HEK293 (cell line): ENCODE data around the gene MARCHF7.

Experiments used
- GLI2 ChIP-seq: fragments of 450-650 bp; formaldehyde crosslinking; IDR thresholded peaks from 2 replicates; pipeline ENCODE4; 2017; ENCODE audit warnings: missing biosample characterization, missing genetic modification characterization, low read depth, borderline replicate concordance
- GLI4 ChIP-seq: fragments of 450-650 bp; formaldehyde crosslinking; IDR thresholded peaks from 2 replicates; pipeline ENCODE4 v1.5.1; 2016; ENCODE audit warnings: missing biosample characterization, missing genetic modification characterization
- GLIS2 ChIP-seq: fragments of 450-650 bp; formaldehyde crosslinking; IDR thresholded peaks from 2 replicates; pipeline ENCODE4 v1.5.1; 2016; ENCODE audit warnings: missing biosample characterization, missing genetic modification characterization
- INSM2 ChIP-seq: fragments of 450-650 bp; formaldehyde crosslinking; IDR thresholded peaks from 2 replicates; pipeline ENCODE4 v1.5.1; 2016; ENCODE audit warnings: missing biosample characterization, missing genetic modification characterization
- KLF16 ChIP-seq: fragments of 450-650 bp; formaldehyde crosslinking; IDR thresholded peaks from 2 replicates; pipeline ENCODE4 v1.5.1; 2017; ENCODE audit warnings: missing biosample characterization, missing genetic modification characterization
- KLF17 ChIP-seq: fragments of 450-650 bp; formaldehyde crosslinking; IDR thresholded peaks from 2 replicates; pipeline ENCODE4 v1.5.1; 2016; ENCODE audit warnings: missing biosample characterization, missing genetic modification characterization
- KLF8 ChIP-seq: fragments of 450-650 bp; formaldehyde crosslinking; IDR thresholded peaks from 2 replicates; pipeline ENCODE4 v1.5.1; 2016; ENCODE audit warnings: missing biosample characterization, missing genetic modification characterization
- PRDM10 ChIP-seq: fragments of 450-650 bp; formaldehyde crosslinking; IDR thresholded peaks from 2 replicates; pipeline ENCODE4 v1.5.1; 2016; ENCODE audit warnings: missing biosample characterization, missing genetic modification characterization
- TCF7L2 ChIP-seq: IDR thresholded peaks from 2 replicates; pipeline ENCODE4 v1.6.1; 2011; ENCODE audit warnings: low read depth, mild to moderate bottlenecking, inconsistent platforms, low read length, moderate library complexity, borderline replicate concordance
- TSHZ1 ChIP-seq: fragments of 450-650 bp; formaldehyde crosslinking; IDR thresholded peaks from 2 replicates; pipeline ENCODE4 v1.5.1; 2016; ENCODE audit warnings: missing biosample characterization, missing genetic modification characterization, borderline replicate concordance
- YY2 ChIP-seq: fragments of 450-650 bp; formaldehyde crosslinking; IDR thresholded peaks from 2 replicates; pipeline ENCODE4 v1.5.1; 2016; ENCODE audit warnings: missing biosample characterization, missing genetic modification characterization
- ZBTB11 ChIP-seq: fragments of 450-650 bp; formaldehyde crosslinking; conservative IDR thresholded peaks from 2 replicates; pipeline ENCODE4 v1.5.1; 2016; ENCODE audit warnings: low read depth, missing biosample characterization, missing genetic modification characterization
- ZBTB6 ChIP-seq: fragments of 450-650 bp; formaldehyde crosslinking; IDR thresholded peaks from 2 replicates; pipeline ENCODE4 v1.5.1; 2017; ENCODE audit warnings: missing biosample characterization, missing genetic modification characterization
- ZNF214 ChIP-seq: fragments of 450-650 bp; formaldehyde crosslinking; IDR thresholded peaks from 2 replicates; pipeline ENCODE4 v1.5.1; 2017; ENCODE audit warnings: missing biosample characterization, mild to moderate bottlenecking, missing genetic modification characterization, borderline replicate concordance
- ZNF624 ChIP-seq: fragments of 450-650 bp; formaldehyde crosslinking; IDR thresholded peaks from 2 replicates; pipeline ENCODE4 v1.5.1; 2017; ENCODE audit warnings: missing biosample characterization, missing genetic modification characterization
- ZNF768 ChIP-seq: fragments of 450-650 bp; formaldehyde crosslinking; IDR thresholded peaks from 2 replicates; pipeline ENCODE4 v1.5.1; 2018; ENCODE audit warnings: missing biosample characterization, mild to moderate bottlenecking, missing genetic modification characterization
- ZNF785 ChIP-seq: fragments of 450-650 bp; formaldehyde crosslinking; IDR thresholded peaks from 2 replicates; pipeline ENCODE4 v1.5.1; 2016; ENCODE audit warnings: missing biosample characterization, missing genetic modification characterization
- ZSCAN4 ChIP-seq: fragments of 450-650 bp; formaldehyde crosslinking; IDR thresholded peaks from 2 replicates; pipeline ENCODE4 v1.5.1; 2017; ENCODE audit warnings: missing biosample characterization, missing genetic modification characterization
- ZSCAN5A ChIP-seq: fragments of 450-650 bp; formaldehyde crosslinking; IDR thresholded peaks from 2 replicates; pipeline ENCODE4 v1.5.1; 2016; ENCODE audit warnings: missing biosample characterization, missing genetic modification characterization

The MARCHF7 gene

GRCh38 chr2:159712143-159712928, at the start of gene MARCHF7 (continued):
- TF ChIP-seq KLF8 (tag by site-specific recombination) (peak; percentile 89), ZNF768 (tag by site-specific recombination) (no peak), YY2 (tag by site-specific recombination) (peak; percentile 62), GLI2 (tag by site-specific recombination) (no peak), ZSCAN5A (tag by site-specific recombination) (peak; percentile 87), KLF16 (tag by site-specific recombination) (peak; percentile 93), KLF17 (tag by site-specific recombination) (peak; percentile 82), GLI4 (tag by site-specific recombination) (peak; percentile 67; the same call in 1 of the 2 replicates), INSM2 (tag by site-specific recombination) (peak; percentile 45; the same call in 1 of the 2 replicates), TSHZ1 (tag by site-specific recombination) (no peak; the same call in 1 of the 2 replicates), ZNF785 (tag by site-specific recombination) (0 out of 2 replicates have a peak, but pooled peaks have one; percentile 13), ZSCAN4 (tag by site-specific recombination) (peak; percentile 27; the same call in 1 of the 2 replicates), ZNF214 (no peak), TCF7L2 (no peak), ZBTB11 (tag by site-specific recombination) (no peak; the same call in 1 of the 2 replicates), PRDM10 (0 out of 2 replicates have a peak, but pooled peaks have one; percentile 28), GLIS2 (tag by site-specific recombination) (peak; percentile 96), ZNF624 (peak; percentile 50; the same call in 1 of the 2 replicates), ZBTB6 (tag by site-specific recombination) (peak; percentile 65; the same call in 1 of the 2 replicates)
